ENCODE data around the gene DOCK1. TPM values are rescaled to one million over a fixed set of nuclear protein-coding genes. Genes with fewer than 3 reads are reported as not detected.

DOCK1 gene
- total and polyA plus RNA-seq, 2 experiments from 2014 or later: 22.8 to 45.6 TPM

- Histone ChIP-seq H3K4me2 (ENCODE audit: unreplicated experiment) (no peak overlapping the region), H3K36me3 (ENCODE audit: low read depth) (peaks cover 22% of the 10 kb centered on the region; the same call in 1 of the 2 replicates), H3K9me2 (ENCODE audit: insufficient read depth) (no peaks in the 10 kb centered on the region), H2AFZ (no peak overlapping the region), H3K79me2 (ENCODE audit: insufficient read depth) (no peaks in the 10 kb centered on the region), H3K9me3 (ENCODE audit: low read depth) (no peaks in the 10 kb centered on the region), H3F3A (ENCODE audit: insufficient read depth) (peaks cover 20% of the 10 kb centered on the region), H3K27ac (no peak overlapping the region), H3K4me3 (no peak overlapping the region), H3K9ac (no peak overlapping the region), H3K4me1 (ENCODE audit: insufficient read depth) (peaks cover 16% of the 10 kb centered on the region), H3K27me3 (replicated peaks; ENCODE audit: insufficient read depth) (no peaks in the 10 kb centered on the region), H4K20me1 (ENCODE audit: insufficient read depth) (0 out of 2 replicates have a peak, but pooled peaks cover 3% of the 10 kb centered on the region)
- TF ChIP-seq EZH2 (IDR thresholded peaks at IDR 0.05; ENCODE audit: insufficient read depth, poor library complexity, severe bottlenecking) (no peak), EZH2phosphoT487 (IDR thresholded peaks at IDR 0.05; ENCODE audit: insufficient read depth, low read depth) (no peak)
- 94 to 98% methylated on average over 4 of the region's 4 CpGs for WGBS, 2 experiments (ENCODE audit: low coverage in 1 of 2, low lambda C conversion rate in 2 of 2, missing lambda C conversion rate in 2 of 2)
- in situ Hi-C loops (cut with MboI): no loop called here
- DNase-seq: no peak
Observed at GRCh38 chr10:127036987-127037386, 131.8 kb downstream of the DOCK1 start.

- H3K4me2 ChIP-seq (ENCODE audit: unreplicated experiment): no peak overlapping the region
- no peak for DNase-seq
- no peak overlapping the region for H3K9ac ChIP-seq
- no peak overlapping the region for H3K27ac ChIP-seq
- no peak overlapping the region for H3K4me3 ChIP-seq
- H4K20me1 ChIP-seq (ENCODE audit: insufficient read depth): 0 out of 2 replicates have a peak, but pooled peaks cover 3% of the 10 kb centered on the region
- in situ Hi-C loops (cut with MboI): no loop called here
- H3K36me3 ChIP-seq (ENCODE audit: low read depth): peaks cover 34% of the 10 kb centered on the region
- no peaks in the 10 kb centered on the region for H3K9me2 ChIP-seq (ENCODE audit: insufficient read depth)
- no peaks in the 10 kb centered on the region for H3K9me3 ChIP-seq (ENCODE audit: low read depth)
- peaks cover 34% of the 10 kb centered on the region for H3F3A ChIP-seq (ENCODE audit: insufficient read depth)
- H2AFZ ChIP-seq: no peak overlapping the region
- H3K27me3 ChIP-seq (replicated peaks; ENCODE audit: insufficient read depth): no peaks in the 10 kb centered on the region
- 99 to 100% methylated on average over 8 of the region's 8 CpGs for WGBS, 2 experiments (ENCODE audit: low coverage in 1 of 2, low lambda C conversion rate in 2 of 2, missing lambda C conversion rate in 2 of 2)
- no peaks in the 10 kb centered on the region for H3K79me2 ChIP-seq (ENCODE audit: insufficient read depth)
- TF ChIP-seq EZH2phosphoT487 (IDR thresholded peaks at IDR 0.05; ENCODE audit: insufficient read depth, low read depth) (no peak), EZH2 (IDR thresholded peaks at IDR 0.05; ENCODE audit: insufficient read depth, poor library complexity, severe bottlenecking) (no peak)
- H3K4me1 ChIP-seq (ENCODE audit: insufficient read depth): peaks cover 22% of the 10 kb centered on the region
Observed at GRCh38 chr10:127039435-127039834, 134.2 kb downstream of the DOCK1 start.

GRCh38 chr10:127040756-127041155, 135.5 kb downstream of the DOCK1 start:
- Histone ChIP-seq H3K27me3 (replicated peaks; ENCODE audit: insufficient read depth) (no peaks in the 10 kb centered on the region), H2AFZ (no peak overlapping the region), H3K9me2 (ENCODE audit: insufficient read depth) (no peaks in the 10 kb centered on the region), H3K9ac (no peak overlapping the region), H3K27ac (peak overlapping the region; percentile 50), H3F3A (ENCODE audit: insufficient read depth) (peaks cover 34% of the 10 kb centered on the region), H3K4me1 (ENCODE audit: insufficient read depth) (peaks cover 22% of the 10 kb centered on the region), H3K4me3 (no peak overlapping the region), H3K36me3 (ENCODE audit: low read depth) (peaks cover 27% of the 10 kb centered on the region), H3K4me2 (ENCODE audit: unreplicated experiment) (peak overlapping the region; percentile 6), H4K20me1 (ENCODE audit: insufficient read depth) (0 out of 2 replicates have a peak, but pooled peaks cover 3% of the 10 kb centered on the region), H3K79me2 (ENCODE audit: insufficient read depth) (no peaks in the 10 kb centered on the region), H3K9me3 (ENCODE audit: low read depth) (no peaks in the 10 kb centered on the region)
- in situ Hi-C loops (cut with MboI): no loop called here
- TF ChIP-seq EZH2phosphoT487 (IDR thresholded peaks at IDR 0.05; ENCODE audit: insufficient read depth, low read depth) (no peak), EZH2 (IDR thresholded peaks at IDR 0.05; ENCODE audit: insufficient read depth, poor library complexity, severe bottlenecking) (no peak)
- DNase-seq: peak; percentile 23
- WGBS, 2 experiments (ENCODE audit: low coverage in 1 of 2, low lambda C conversion rate in 2 of 2, missing lambda C conversion rate in 2 of 2): 85 to 90% methylated on average over 4 of the region's 4 CpGs

GRCh38 chr10:127041552-127041951, 136.3 kb downstream of the DOCK1 start:
- in situ Hi-C loops (cut with MboI): no loop called here
- H3K4me2 ChIP-seq (ENCODE audit: unreplicated experiment): peak overlapping the region; percentile 35

More at GRCh38 chr10:127041552-127041951, 136.3 kb downstream of the DOCK1 start:
- peak; percentile 95 for DNase-seq
- H3K4me3 ChIP-seq: no peak overlapping the region
- peak overlapping the region; percentile 59 for H3K27ac ChIP-seq
- H3K9me3 ChIP-seq (ENCODE audit: low read depth): no peaks in the 10 kb centered on the region
- 0 out of 2 replicates have a peak, but pooled peaks cover 3% of the 10 kb centered on the region for H4K20me1 ChIP-seq (ENCODE audit: insufficient read depth)
- H3K9ac ChIP-seq: no peak overlapping the region
- no peaks in the 10 kb centered on the region for H3K79me2 ChIP-seq (ENCODE audit: insufficient read depth)
- H3K4me1 ChIP-seq (ENCODE audit: insufficient read depth): peaks cover 22% of the 10 kb centered on the region
- WGBS, 2 experiments (ENCODE audit: low coverage in 1 of 2, low lambda C conversion rate in 2 of 2, missing lambda C conversion rate in 2 of 2): 1 to 3% methylated on average over 6 of the region's 6 CpGs
- H3F3A ChIP-seq (ENCODE audit: insufficient read depth): peaks cover 34% of the 10 kb centered on the region
- H3K27me3 ChIP-seq (replicated peaks; ENCODE audit: insufficient read depth): no peaks in the 10 kb centered on the region
- TF ChIP-seq EZH2 (IDR thresholded peaks at IDR 0.05; ENCODE audit: insufficient read depth, poor library complexity, severe bottlenecking) (no peak), EZH2phosphoT487 (IDR thresholded peaks at IDR 0.05; ENCODE audit: insufficient read depth, low read depth) (peak; percentile 93)
- H3K36me3 ChIP-seq (ENCODE audit: low read depth): peaks cover 27% of the 10 kb centered on the region
- H2AFZ ChIP-seq: no peak overlapping the region
- H3K9me2 ChIP-seq (ENCODE audit: insufficient read depth): no peaks in the 10 kb centered on the region
